Measurements from ENCODE around the gene EDN2.

- TF ChIP-seq TCF4 (CRISPR knock-in tag; IDR thresholded peaks at IDR 0.05; ENCODE audit: borderline replicate concordance): no peak
- no peak for TF ChIP-seq PATZ1 (CRISPR knock-in tag; IDR thresholded peaks at IDR 0.05; ENCODE audit: borderline replicate concordance)
- no peak for TF ChIP-seq CSDC2 (CRISPR knock-in tag; IDR thresholded peaks at IDR 0.05)
- TF ChIP-seq, protein P1, sequence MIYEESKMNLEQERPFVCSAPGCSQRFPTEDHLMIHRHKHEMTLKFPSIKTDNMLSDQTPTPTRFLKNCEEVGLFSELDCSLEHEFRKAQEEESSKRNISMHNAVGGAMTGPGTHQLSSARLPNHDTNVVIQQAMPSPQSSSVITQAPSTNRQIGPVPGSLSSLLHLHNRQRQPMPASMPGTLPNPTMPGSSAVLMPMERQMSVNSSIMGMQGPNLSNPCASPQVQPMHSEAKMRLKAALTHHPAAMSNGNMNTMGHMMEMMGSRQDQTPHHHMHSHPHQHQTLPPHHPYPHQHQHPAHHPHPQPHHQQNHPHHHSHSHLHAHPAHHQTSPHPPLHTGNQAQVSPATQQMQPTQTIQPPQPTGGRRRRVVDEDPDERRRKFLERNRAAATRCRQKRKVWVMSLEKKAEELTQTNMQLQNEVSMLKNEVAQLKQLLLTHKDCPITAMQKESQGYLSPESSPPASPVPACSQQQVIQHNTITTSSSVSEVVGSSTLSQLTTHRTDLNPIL (CRISPR knock-in tag; IDR thresholded peaks at IDR 0.05; ENCODE audit: low read depth): no peak
- TF ChIP-seq, protein P2, sequence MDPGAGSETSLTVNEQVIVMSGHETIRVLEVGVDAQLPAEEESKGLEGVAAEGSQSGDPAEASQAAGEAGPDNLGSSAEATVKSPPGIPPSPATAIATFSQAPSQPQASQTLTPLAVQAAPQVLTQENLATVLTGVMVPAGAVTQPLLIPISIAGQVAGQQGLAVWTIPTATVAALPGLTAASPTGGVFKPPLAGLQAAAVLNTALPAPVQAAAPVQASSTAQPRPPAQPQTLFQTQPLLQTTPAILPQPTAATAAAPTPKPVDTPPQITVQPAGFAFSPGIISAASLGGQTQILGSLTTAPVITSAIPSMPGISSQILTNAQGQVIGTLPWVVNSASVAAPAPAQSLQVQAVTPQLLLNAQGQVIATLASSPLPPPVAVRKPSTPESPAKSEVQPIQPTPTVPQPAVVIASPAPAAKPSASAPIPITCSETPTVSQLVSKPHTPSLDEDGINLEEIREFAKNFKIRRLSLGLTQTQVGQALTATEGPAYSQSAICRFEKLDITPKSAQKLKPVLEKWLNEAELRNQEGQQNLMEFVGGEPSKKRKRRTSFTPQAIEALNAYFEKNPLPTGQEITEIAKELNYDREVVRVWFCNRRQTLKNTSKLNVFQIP (CRISPR knock-in tag; IDR thresholded peaks at IDR 0.05; ENCODE audit: borderline replicate concordance, low read depth): no peak
- TF ChIP-seq ARNTL (CRISPR knock-in tag; IDR thresholded peaks at IDR 0.05; ENCODE audit: borderline replicate concordance, low read depth): no peak
- TF ChIP-seq ZNF70 (CRISPR knock-in tag; IDR thresholded peaks at IDR 0.05): no peak
- no peak for TF ChIP-seq OSR1 (CRISPR knock-in tag; IDR thresholded peaks at IDR 0.05)
- TF ChIP-seq, protein P3, sequence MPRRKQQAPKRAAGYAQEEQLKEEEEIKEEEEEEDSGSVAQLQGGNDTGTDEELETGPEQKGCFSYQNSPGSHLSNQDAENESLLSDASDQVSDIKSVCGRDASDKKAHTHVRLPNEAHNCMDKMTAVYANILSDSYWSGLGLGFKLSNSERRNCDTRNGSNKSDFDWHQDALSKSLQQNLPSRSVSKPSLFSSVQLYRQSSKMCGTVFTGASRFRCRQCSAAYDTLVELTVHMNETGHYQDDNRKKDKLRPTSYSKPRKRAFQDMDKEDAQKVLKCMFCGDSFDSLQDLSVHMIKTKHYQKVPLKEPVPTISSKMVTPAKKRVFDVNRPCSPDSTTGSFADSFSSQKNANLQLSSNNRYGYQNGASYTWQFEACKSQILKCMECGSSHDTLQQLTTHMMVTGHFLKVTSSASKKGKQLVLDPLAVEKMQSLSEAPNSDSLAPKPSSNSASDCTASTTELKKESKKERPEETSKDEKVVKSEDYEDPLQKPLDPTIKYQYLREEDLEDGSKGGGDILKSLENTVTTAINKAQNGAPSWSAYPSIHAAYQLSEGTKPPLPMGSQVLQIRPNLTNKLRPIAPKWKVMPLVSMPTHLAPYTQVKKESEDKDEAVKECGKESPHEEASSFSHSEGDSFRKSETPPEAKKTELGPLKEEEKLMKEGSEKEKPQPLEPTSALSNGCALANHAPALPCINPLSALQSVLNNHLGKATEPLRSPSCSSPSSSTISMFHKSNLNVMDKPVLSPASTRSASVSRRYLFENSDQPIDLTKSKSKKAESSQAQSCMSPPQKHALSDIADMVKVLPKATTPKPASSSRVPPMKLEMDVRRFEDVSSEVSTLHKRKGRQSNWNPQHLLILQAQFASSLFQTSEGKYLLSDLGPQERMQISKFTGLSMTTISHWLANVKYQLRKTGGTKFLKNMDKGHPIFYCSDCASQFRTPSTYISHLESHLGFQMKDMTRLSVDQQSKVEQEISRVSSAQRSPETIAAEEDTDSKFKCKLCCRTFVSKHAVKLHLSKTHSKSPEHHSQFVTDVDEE (CRISPR knock-in tag; IDR thresholded peaks at IDR 0.05): no peak
- TF ChIP-seq ZFP30 (CRISPR knock-in tag; IDR thresholded peaks at IDR 0.05): no peak
- TF ChIP-seq RARB (CRISPR knock-in tag; IDR thresholded peaks at IDR 0.05): no peak
These were observed 39.6 kb upstream of the EDN2 start for GRCh38 chr1:41523949-41524675.

Measured in SK-N-SH treated with all-trans-retinoic acid at 6 μM for 48 hours (cell line).